AG08395 (cell line): ENCODE measurements around the gene OR2T5.
"Not testable (repeated sequence)": the region's sequence is repeated elsewhere in the genome, so short reads cannot be mapped to it uniquely, and the experiment has no call there.

Experiments used
- DNase-seq: peaks from one replicate; pipeline ENCODE4 v3.0.0; 2012; ENCODE audit warnings: mixed read lengths, low spot score

The OR2T5 gene

DNA sequence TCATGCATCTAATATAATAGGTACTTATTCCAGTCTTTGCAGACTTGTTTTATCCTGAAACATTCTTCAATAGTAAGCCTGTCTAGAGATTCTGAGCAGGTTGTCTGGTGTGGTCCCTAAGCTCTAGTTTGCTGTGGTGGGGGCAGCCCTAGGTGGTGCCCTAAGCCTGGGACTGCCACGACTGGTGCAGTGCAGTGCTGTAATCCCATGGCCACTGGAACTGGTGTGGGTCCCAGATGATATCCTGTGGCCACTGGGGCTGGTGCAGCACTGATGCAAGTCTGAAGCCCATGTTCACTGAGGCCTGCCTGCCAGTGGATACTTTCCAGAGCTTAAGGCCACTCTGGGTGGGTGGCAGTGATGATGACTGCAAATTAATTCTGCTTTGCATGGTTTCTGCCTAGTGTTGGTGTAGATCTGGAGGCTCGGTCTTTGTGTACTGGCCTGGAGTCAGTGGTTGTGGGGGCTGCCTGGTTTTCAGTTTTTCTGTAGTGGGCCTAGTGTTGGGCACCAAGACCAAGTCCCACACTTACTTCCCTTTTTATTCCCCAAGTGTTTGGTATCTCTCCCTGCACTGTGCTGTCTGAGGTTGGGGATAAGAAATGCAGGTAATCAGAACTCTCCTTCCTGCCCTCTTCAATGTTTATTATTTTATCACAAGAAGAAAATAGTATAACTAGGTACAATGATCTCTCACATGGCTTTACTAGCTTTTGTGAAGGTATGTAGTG lies 12.1 kb downstream of the OR2T5 start:
- not testable (repeated sequence) for DNase-seq

DNA sequence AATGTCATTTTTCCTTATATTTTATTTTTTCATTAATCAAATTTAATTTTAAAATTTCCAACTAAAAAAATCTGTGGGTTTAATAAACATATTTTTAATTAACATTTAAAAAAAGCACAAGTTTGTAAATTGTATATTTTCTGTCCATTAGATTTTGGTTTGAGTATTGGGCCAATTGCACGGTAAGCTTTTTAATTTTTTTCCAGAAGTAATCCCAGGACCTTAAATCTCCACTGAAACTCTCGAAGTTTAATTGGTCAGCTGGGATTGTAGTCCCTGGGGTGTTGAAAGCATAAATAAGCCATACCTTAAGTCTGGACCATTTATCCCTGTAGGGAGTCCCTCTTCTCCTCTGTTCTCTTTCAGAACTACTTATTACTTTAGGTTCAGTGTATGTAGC lies 19.4 kb downstream of the OR2T5 start, which contains the start of gene OR2G6:
Gene OR2G6 (plus strand): TSS at position 301 of the 400 bp plus-strand sequence. CDS start 13,574 bp downstream, outside the sequence.
- not testable (repeated sequence) for DNase-seq

DNA sequence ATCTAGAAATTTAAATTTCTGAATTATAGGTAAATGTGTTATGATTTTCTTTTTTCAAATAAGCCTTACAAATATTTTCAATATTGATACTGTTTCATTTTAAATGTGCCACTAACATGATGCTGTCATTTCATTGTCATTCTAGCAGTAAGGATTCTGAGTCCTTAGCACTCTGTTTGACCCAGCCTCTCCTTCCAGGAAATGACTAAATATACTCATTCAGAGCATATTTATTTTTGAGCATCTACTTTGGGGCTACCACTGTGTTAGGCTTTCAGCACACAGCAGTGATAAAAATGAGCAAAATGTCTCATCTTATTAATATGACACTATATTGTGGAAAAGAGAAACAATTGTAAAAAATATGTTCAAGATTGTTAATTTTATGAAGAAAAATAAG lies 21.8 kb downstream of the OR2T5 start:
- DNase-seq: not testable (repeated sequence)

DNA sequence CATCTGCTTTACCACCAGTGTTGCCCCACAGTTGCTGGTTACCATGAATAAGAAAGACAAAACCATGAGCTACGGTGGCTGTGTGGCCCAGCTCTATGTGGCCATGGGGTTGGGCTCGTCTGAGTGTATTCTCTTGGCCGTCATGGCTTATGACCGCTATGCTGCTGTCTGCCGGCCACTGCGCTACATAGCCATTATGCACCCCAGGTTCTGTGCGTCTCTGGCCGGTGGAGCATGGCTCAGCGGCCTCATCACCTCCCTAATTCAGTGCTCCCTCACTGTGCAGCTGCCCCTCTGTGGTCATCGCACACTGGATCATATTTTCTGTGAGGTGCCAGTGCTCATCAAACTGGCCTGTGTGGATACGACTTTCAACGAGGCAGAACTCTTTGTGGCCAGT lies 33.5 kb downstream of the OR2T5 start:
- no peak for DNase-seq

DNA sequence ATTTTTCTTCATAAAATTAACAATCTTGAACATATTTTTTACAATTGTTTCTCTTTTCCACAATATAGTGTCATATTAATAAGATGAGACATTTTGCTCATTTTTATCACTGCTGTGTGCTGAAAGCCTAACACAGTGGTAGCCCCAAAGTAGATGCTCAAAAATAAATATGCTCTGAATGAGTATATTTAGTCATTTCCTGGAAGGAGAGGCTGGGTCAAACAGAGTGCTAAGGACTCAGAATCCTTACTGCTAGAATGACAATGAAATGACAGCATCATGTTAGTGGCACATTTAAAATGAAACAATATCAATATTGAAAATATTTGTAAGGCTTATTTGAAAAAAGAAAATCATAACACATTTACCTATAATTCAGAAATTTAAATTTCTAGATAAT lies 49.1 kb downstream of the OR2T5 start:
- not testable (repeated sequence) for DNase-seq
